ENCODE results near the gene SHTN1. TPM values are rescaled to one million over a fixed set of nuclear protein-coding genes. Genes with fewer than 3 reads are reported as not detected.

The SHTN1 gene
- total RNA-seq, 1 experiment from 2014 or later, result 67.8 TPM

DNA sequence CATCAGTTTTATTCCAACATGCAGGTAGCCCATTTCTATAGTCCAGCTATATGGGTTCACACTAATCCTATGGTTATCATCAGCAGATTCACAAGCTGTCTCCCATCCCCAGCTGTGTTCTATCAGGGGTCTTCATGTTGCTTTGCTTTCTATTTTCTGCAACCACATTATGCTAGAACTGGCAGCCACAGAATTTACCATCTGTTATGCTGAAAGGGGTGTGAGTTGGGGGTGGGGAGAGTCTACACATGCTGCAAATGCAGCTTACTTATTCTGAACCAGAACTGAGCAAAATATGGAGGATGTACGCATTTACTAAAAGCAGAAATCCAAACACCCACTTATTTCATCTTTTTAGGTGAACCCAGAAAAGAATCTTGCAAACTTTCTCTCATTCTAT, 32.9 kb downstream of the SHTN1 start:
- no TSS peak for BruUV-seq (replicated peaks)
- in situ Hi-C loops (cut with HindIII; ENCODE audit: low pct_unique_long_range_greater_than_20kb, low sequenced_read_pairs) (no loop called here), intact Hi-C loops (cut with micrococcal nuclease; ENCODE audit: unreplicated experiment) (no loop called here)
- Histone ChIP-seq H3K27ac (ENCODE audit: low read length) (no peak overlapping the region), H3K4me1 (ENCODE audit: control insufficient read depth, insufficient read depth, low read length) (peaks cover 5% of the 10 kb centered on the region), H3K4me3 (ENCODE audit: low read depth in 2 of 2, low read length in 2 of 2) (no peak overlapping the region), H3K27me3 (ENCODE audit: control insufficient read depth, insufficient read depth, low read length) (no peaks in the 10 kb centered on the region), H3K36me3 (ENCODE audit: control insufficient read depth, insufficient read depth, low read length) (peaks cover 10% of the 10 kb centered on the region; the same call in 1 of the 2 replicates), H3K9me3 (ENCODE audit: control insufficient read depth, insufficient read depth, low read depth, low read length) (no peaks in the 10 kb centered on the region)
- no peak for ATAC-seq
- ChIA-PET CTCF (no interaction called here), POLR2A (no interaction called here)
- TF ChIP-seq TCF7L2 (IDR thresholded peaks at IDR 0.05; ENCODE audit: low read depth, low read length), result no peak
- DNase-seq (ENCODE audit: low read depth, low spot score), result no peak

DNA sequence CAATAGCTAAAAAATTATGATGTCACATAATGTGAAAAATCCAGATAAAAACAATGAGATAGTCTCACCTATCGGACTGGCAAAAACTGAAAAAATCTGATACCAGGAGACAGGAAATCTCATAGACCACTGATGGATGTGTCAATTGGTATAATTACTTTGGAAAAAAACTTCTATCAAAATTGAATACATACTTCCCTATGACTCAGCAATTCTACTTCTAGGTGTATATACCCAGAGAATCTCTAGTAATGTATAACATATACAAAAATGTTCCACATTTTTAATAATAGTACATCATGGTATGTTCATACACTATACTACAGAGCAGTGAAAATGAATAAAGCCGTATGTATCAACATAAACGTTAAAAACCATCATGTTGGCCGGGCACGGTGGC, 34.9 kb downstream of the SHTN1 start:
- Histone ChIP-seq H3K27ac (ENCODE audit: low read length) (no peak overlapping the region), H3K4me1 (ENCODE audit: control insufficient read depth, insufficient read depth, low read length) (peaks cover 5% of the 10 kb centered on the region), H3K27me3 (ENCODE audit: control insufficient read depth, insufficient read depth, low read length) (no peaks in the 10 kb centered on the region), H3K9me3 (ENCODE audit: control insufficient read depth, insufficient read depth, low read depth, low read length) (no peaks in the 10 kb centered on the region), H3K4me3 (ENCODE audit: low read depth in 2 of 2, low read length in 2 of 2) (no peak overlapping the region), H3K36me3 (ENCODE audit: control insufficient read depth, insufficient read depth, low read length) (peaks cover 9% of the 10 kb centered on the region; the same call in 1 of the 2 replicates)
- intact Hi-C loops (cut with micrococcal nuclease; ENCODE audit: unreplicated experiment) (no loop called here), in situ Hi-C loops (cut with HindIII; ENCODE audit: low pct_unique_long_range_greater_than_20kb, low sequenced_read_pairs) (no loop called here)
- POLR2A ChIA-PET, result interaction anchor here (0.7 kb wide), 1 partner anchor 10 kb away, joined by 13 read pairs; no protein-coding TSS in a partner anchor
- no TSS peak for BruUV-seq (replicated peaks)
- ATAC-seq (no peak), DNase-seq (ENCODE audit: low read depth, low spot score) (no peak)
- TF ChIP-seq POLR2AphosphoS5 (IDR thresholded peaks at IDR 0.05; ENCODE audit: low read depth, low read length), result no peak
- TF ChIP-seq, protein P1, sequence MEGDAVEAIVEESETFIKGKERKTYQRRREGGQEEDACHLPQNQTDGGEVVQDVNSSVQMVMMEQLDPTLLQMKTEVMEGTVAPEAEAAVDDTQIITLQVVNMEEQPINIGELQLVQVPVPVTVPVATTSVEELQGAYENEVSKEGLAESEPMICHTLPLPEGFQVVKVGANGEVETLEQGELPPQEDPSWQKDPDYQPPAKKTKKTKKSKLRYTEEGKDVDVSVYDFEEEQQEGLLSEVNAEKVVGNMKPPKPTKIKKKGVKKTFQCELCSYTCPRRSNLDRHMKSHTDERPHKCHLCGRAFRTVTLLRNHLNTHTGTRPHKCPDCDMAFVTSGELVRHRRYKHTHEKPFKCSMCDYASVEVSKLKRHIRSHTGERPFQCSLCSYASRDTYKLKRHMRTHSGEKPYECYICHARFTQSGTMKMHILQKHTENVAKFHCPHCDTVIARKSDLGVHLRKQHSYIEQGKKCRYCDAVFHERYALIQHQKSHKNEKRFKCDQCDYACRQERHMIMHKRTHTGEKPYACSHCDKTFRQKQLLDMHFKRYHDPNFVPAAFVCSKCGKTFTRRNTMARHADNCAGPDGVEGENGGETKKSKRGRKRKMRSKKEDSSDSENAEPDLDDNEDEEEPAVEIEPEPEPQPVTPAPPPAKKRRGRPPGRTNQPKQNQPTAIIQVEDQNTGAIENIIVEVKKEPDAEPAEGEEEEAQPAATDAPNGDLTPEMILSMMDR (IDR thresholded peaks at IDR 0.05), result no peak
- TF ChIP-seq TCF7L2 (IDR thresholded peaks at IDR 0.05; ENCODE audit: low read depth, low read length), result no peak
- TF ChIP-seq SIN3A (IDR thresholded peaks at IDR 0.05; ENCODE audit: borderline replicate concordance, insufficient read depth, low read depth, low read length), result no peak
- TF ChIP-seq, protein P2, sequence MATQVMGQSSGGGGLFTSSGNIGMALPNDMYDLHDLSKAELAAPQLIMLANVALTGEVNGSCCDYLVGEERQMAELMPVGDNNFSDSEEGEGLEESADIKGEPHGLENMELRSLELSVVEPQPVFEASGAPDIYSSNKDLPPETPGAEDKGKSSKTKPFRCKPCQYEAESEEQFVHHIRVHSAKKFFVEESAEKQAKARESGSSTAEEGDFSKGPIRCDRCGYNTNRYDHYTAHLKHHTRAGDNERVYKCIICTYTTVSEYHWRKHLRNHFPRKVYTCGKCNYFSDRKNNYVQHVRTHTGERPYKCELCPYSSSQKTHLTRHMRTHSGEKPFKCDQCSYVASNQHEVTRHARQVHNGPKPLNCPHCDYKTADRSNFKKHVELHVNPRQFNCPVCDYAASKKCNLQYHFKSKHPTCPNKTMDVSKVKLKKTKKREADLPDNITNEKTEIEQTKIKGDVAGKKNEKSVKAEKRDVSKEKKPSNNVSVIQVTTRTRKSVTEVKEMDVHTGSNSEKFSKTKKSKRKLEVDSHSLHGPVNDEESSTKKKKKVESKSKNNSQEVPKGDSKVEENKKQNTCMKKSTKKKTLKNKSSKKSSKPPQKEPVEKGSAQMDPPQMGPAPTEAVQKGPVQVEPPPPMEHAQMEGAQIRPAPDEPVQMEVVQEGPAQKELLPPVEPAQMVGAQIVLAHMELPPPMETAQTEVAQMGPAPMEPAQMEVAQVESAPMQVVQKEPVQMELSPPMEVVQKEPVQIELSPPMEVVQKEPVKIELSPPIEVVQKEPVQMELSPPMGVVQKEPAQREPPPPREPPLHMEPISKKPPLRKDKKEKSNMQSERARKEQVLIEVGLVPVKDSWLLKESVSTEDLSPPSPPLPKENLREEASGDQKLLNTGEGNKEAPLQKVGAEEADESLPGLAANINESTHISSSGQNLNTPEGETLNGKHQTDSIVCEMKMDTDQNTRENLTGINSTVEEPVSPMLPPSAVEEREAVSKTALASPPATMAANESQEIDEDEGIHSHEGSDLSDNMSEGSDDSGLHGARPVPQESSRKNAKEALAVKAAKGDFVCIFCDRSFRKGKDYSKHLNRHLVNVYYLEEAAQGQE (IDR thresholded peaks at IDR 0.05; ENCODE audit: insufficient read depth in 1 of 2, low read depth in 2 of 2, low read length in 1 of 2), result no peak
- CTCF ChIA-PET, result no interaction called here

DNA sequence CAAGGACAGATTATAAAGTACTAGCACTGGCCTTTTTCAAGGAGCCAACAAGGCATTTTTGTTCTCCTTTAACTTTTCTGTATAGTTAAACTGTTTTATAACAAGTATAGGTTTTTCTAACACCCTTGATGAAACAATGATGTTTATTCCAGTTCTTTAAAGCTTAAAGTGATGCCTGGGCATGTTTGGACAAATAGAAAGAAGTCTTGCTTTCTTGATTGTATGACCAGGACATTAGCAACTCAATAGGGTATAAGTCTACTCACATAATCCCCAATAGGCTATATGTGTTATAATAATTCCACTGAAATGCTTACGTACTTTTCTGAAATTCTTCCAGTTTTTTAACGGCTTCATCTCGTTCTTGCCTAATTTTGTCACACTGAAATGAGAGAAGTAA, 36.7 kb downstream of the SHTN1 start:
- no peak for ATAC-seq
- no TSS peak for BruUV-seq (replicated peaks)
- Histone ChIP-seq H3K27ac (ENCODE audit: low read length) (no peak overlapping the region), H3K4me1 (ENCODE audit: control insufficient read depth, insufficient read depth, low read length) (no peaks in the 10 kb centered on the region), H3K9me3 (ENCODE audit: control insufficient read depth, insufficient read depth, low read depth, low read length) (no peaks in the 10 kb centered on the region), H3K27me3 (ENCODE audit: control insufficient read depth, insufficient read depth, low read length) (no peaks in the 10 kb centered on the region), H3K36me3 (ENCODE audit: control insufficient read depth, insufficient read depth, low read length) (peaks cover 13% of the 10 kb centered on the region; the same call in 1 of the 2 replicates), H3K4me3 (ENCODE audit: low read depth in 2 of 2, low read length in 2 of 2) (no peak overlapping the region)
- no peak for DNase-seq (ENCODE audit: low read depth, low spot score)
- CTCF ChIA-PET, result no interaction called here
- POLR2A ChIA-PET, result no interaction called here
- in situ Hi-C loops (cut with HindIII; ENCODE audit: low pct_unique_long_range_greater_than_20kb, low sequenced_read_pairs) (no loop called here), intact Hi-C loops (cut with micrococcal nuclease; ENCODE audit: unreplicated experiment) (no loop called here)
- TF ChIP-seq, protein P1 (IDR thresholded peaks at IDR 0.05), result no peak
- no peak for TF ChIP-seq POLR2AphosphoS5 (IDR thresholded peaks at IDR 0.05; ENCODE audit: low read depth, low read length)
- TF ChIP-seq, protein P2 (IDR thresholded peaks at IDR 0.05; ENCODE audit: insufficient read depth in 1 of 2, low read depth in 2 of 2, low read length in 1 of 2), result no peak
- no peak for TF ChIP-seq TCF7L2 (IDR thresholded peaks at IDR 0.05; ENCODE audit: low read depth, low read length)
- TF ChIP-seq SIN3A (IDR thresholded peaks at IDR 0.05; ENCODE audit: borderline replicate concordance, insufficient read depth, low read depth, low read length), result no peak
